K562 treated with DMSO at 1 percent for 48 hours (cell line): ENCODE data around the gene OR6C1. TPM values are rescaled to one million over a fixed set of nuclear protein-coding genes. Genes with fewer than 3 reads are reported as not detected.

Experiments
- total RNA-seq: library from RNA; unstranded; fragments of 300-600 nt; gene quantifications from 2 replicates; pipeline ENCODE4 v1.2.3, GENCODE V29; 2022; ENCODE audit warnings: low replicate concordance; ENCODE audit errors: extremely low read depth

OR6C1 gene
- total RNA-seq, result not detected in 2 replicates

DNA sequence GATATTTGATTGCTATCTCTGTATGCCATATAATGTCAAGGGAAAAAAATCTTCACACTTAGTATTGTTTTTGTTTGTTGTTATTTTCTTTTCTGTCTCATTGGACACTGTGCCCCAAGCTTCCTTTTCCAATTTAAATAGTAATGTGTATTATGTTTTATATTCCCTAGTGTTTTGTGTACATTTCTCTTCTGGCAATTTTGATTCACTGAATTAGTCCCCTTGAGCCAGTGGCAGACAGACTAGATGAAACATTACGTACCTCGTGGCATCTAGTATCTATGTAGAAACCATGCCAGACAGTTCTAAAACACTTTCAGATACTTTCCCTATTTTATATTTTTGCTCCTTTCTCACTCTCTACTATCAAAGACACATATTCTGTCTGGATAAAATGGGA lies at the start of gene OR6C1:
OR6C1 (plus strand) TSS at position 301 of the 400 bp plus-strand sequence. CDS start 6,257 bp downstream, outside the sequence.

DNA sequence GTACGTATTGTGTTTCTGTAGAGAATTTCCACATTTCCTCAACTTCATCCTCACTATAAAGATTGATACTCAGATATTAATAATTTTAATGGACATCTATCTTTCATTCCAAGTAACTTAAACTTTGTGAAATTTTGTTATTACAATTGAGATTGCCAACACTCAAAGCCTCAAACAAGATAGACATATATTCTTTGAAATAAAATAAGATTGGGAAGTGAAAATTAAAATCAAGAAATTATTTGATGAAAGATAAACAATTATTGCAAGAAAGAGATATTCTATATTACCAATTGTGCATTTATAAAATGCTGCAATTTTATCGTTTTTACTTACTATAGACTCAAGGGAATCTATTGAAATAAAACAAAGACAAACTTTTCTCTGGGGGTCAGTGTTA lies 17.7 kb upstream of the OR6C1 start, which contains the start of gene OR6C6:
OR6C6 (minus strand) TSS at position 101 of the 400 bp plus-strand sequence. CDS start 1,337 bp downstream, outside the sequence.

DNA sequence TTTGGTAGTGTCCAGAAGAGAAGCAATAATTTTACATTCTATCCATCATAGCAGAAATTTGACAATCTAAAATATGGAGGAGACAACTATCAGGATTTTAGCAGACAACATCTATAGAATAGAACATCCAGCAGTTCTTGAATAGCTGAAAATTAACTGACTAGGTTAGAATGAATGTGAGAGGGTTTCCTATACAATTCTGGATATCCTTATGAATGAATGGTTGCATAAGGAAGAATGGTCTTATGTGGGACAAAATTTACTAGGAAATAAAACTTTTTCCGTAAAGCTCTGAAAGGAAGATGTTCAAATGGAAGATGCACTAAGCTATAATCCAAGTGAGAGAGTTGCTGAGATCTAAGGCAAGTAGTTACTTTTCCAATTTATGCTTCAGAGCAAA lies 16.3 kb downstream of the OR6C1 start, which contains the start of gene OR6C3:
OR6C3 (plus strand) TSS at position 301 of the 400 bp plus-strand sequence. CDS start 955 bp downstream, outside the sequence.

DNA sequence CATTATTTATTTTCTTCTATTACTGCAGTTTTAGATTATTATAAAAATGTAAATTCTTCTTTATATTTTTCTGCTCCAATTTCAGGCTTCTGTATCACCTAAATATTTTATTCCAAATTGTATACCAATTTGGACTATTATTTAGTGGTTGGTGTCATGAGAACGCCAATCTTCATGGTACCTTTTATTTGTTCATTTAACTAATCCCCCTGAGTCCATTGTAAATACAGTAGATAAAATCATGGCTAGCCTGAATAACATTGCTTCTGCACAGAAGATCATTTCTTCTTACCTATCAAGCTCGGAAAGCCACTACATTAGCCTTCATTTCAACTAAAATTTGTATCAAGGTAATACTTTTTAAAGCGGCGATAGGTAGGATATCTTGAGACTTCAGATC lies 48.5 kb downstream of the OR6C1 start, which contains the start of gene OR6C75:
OR6C75 (plus strand) TSS at position 301 of the 400 bp plus-strand sequence. CDS start 2,136 bp downstream, outside the sequence.

Other genes with a start within 250 kb of the OR6C1 start
- not detected in 2 replicates for gene OR9K2, start 187.9 kb upstream of the OR6C1 start, total RNA-seq
- gene OR10A7, start 93.3 kb upstream of the OR6C1 start, total RNA-seq, result not detected in 2 replicates
- not detected in 2 replicates for gene OR6C74, start 69.7 kb upstream of the OR6C1 start, total RNA-seq
- gene OR6C6, start 17.8 kb upstream of the OR6C1 start, total RNA-seq, result not detected in 2 replicates
- not detected in 2 replicates for gene OR6C3, start 16.4 kb downstream of the OR6C1 start, total RNA-seq
- gene OR6C75, start 48.6 kb downstream of the OR6C1 start, total RNA-seq, result not detected in 2 replicates
- gene OR6C65, start 86.2 kb downstream of the OR6C1 start, total RNA-seq, result not detected in 2 replicates
- not detected in 2 replicates for gene OR6C76, start 111.9 kb downstream of the OR6C1 start, total RNA-seq
- gene OR6C2, start 129.7 kb downstream of the OR6C1 start, total RNA-seq, result not detected in 2 replicates
- not detected in 2 replicates for gene OR6C70, start 155.8 kb downstream of the OR6C1 start, total RNA-seq
- not detected in 2 replicates for gene OR6C68, start 178.0 kb downstream of the OR6C1 start, total RNA-seq
- gene OR6C4, start 235.3 kb downstream of the OR6C1 start, total RNA-seq, result not detected in 2 replicates